Hepatocyte (in vitro differentiated cells): ENCODE measurements around the gene OR10H5. TPM values are rescaled to one million over a fixed set of nuclear protein-coding genes. Genes with fewer than 3 reads are reported as not detected.

ENCODE experiments used
- DNase-seq: peaks from one replicate; pipeline ENCODE4 v3.0.0-alpha.2; 2016; ENCODE audit warnings: low spot score
- H2AFZ ChIP-seq: fragments of 200-600 bp; sonication (generic); 2 replicates; pipeline ENCODE4 v1.6.0; 2016; ENCODE audit warnings: antibody characterized with exemption, mild to moderate bottlenecking
- H3K27ac ChIP-seq: fragments of 200-600 bp; sonication (generic); 2 replicates; pipeline ENCODE4 v1.5.1; 2016; ENCODE audit warnings: mild to moderate bottlenecking
- H3K27me3 ChIP-seq: fragments of 200-600 bp; sonication (generic); 2 replicates; pipeline ENCODE4 v1.6.1; 2016
- H3K36me3 ChIP-seq: fragments of 200-600 bp; sonication (generic); replicated peaks from 2 replicates; pipeline ENCODE4 v1.5.1; 2016; ENCODE audit warnings: low read depth; ENCODE audit not compliant: insufficient read depth
- H3K4me1 ChIP-seq: fragments of 200-600 bp; sonication (generic); 2 replicates; pipeline ENCODE4 v1.5.1; 2016; ENCODE audit warnings: mild to moderate bottlenecking, moderate library complexity; ENCODE audit not compliant: insufficient read depth
- H3K4me2 ChIP-seq: fragments of 200-600 bp; sonication (generic); 2 replicates; pipeline ENCODE4 v1.6.0; 2016
- H3K4me3 ChIP-seq: fragments of 200-600 bp; sonication (generic); 2 replicates; pipeline ENCODE4 v1.5.1; 2016; ENCODE audit warnings: mild to moderate bottlenecking
- H3K79me2 ChIP-seq: fragments of 200-600 bp; sonication (generic); 2 replicates; pipeline ENCODE4 v1.6.0; 2017; ENCODE audit warnings: mild to moderate bottlenecking
- H3K9me2 ChIP-seq: fragments of 200-600 bp; sonication (generic); replicated peaks from 2 replicates; pipeline ENCODE4 v1.6.0; 2017; ENCODE audit warnings: mild to moderate bottlenecking; ENCODE audit not compliant: insufficient read depth
- H3K9me3 ChIP-seq: fragments of 200-600 bp; sonication (generic); 2 replicates; pipeline ENCODE4 v1.5.1; 2016; ENCODE audit warnings: low read depth, mild to moderate bottlenecking
- H4K20me1 ChIP-seq: fragments of 200-600 bp; sonication (generic); 2 replicates; pipeline ENCODE4 v1.6.0; 2016; ENCODE audit warnings: mild to moderate bottlenecking; ENCODE audit not compliant: insufficient read depth, poor library complexity, severe bottlenecking
- CTCF ChIP-seq: fragments of 200-600 bp; sonication (generic); IDR thresholded peaks from 2 replicates; pipeline ENCODE4 v1.5.1; 2016; ENCODE audit warnings: antibody characterized with exemption, mild to moderate bottlenecking; ENCODE audit not compliant: poor library complexity
- EZH2 ChIP-seq: fragments of 200-600 bp; sonication (generic); IDR thresholded peaks from 2 replicates; pipeline ENCODE4 v1.6.1; 2016; ENCODE audit warnings: antibody characterized with exemption, mild to moderate bottlenecking, borderline replicate concordance
- EZH2phosphoT487 ChIP-seq: fragments of 200-600 bp; sonication (generic); IDR thresholded peaks from one replicate; pipeline ENCODE4 v1.6.1; 2018; ENCODE audit warnings: antibody characterized with exemption, mild to moderate bottlenecking, low read depth, moderate library complexity; ENCODE audit not compliant: unreplicated experiment, severe bottlenecking
- WGBS: methylation state at CpG from one replicate; pipeline ENCODE4 v1.1.6; 2016; ENCODE audit warnings: low lambda C conversion rate; ENCODE audit errors: missing lambda C conversion rate; 5-methylcytosine and 5-hydroxymethylcytosine counted together
- polyA plus RNA-seq: library from polyadenylated mRNA; unstranded; fragments of >200 nt; fragmentation: Nextera tagmentation; extraction: Ambion mirVana; gene quantifications from 2 replicates; pipeline ENCODE4 v1.2.1, GENCODE V29; 2016
- total RNA-seq: library from RNA; depleted of rRNA; stranded (reverse); fragments of >200 nt; gene quantifications from 2 replicates; pipeline ENCODE4 v1.2.3, GENCODE V29; 2014

OR10H5 gene
- total and polyA plus RNA-seq, 2 experiments from 2014 or later: not detected

DNA sequence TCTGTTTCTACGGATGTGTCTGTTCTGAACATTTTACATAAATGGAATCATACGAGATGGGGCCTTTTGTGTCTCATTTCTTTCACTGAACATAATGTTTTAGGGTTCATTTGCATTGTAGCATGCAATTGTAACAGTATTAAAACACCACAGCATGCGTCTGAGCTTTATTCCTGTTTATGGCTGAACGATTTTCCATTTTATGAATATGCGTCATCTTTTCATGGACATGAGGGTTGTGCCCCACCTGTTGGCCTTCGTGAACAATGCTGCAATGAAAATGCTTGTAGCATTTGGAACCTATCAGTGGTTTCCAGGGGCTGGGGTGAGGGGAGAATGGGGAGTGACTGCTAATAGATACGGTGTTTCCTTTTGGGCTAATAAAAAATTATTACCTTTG lies 22.9 kb downstream of the OR10H5 start:
- Histone ChIP-seq H3K4me1 (no peaks in the 10 kb centered on the region), H3K36me3 (no peaks in the 10 kb centered on the region), H3K4me2 (no peak overlapping the region), H3K9me2 (no peaks in the 10 kb centered on the region), H3K27ac (no peak overlapping the region), H4K20me1 (no peaks in the 10 kb centered on the region), H3K9me3 (no peaks in the 10 kb centered on the region), H3K79me2 (no peaks in the 10 kb centered on the region), H2AFZ (no peak overlapping the region), H3K27me3 (no peaks in the 10 kb centered on the region), H3K4me3 (no peak overlapping the region)
- 73% methylated on average over 7 of the region's 7 CpGs for WGBS
- no peak for TF ChIP-seq CTCF
- no peak for TF ChIP-seq EZH2phosphoT487
- TF ChIP-seq EZH2: no peak
- no peak for DNase-seq

DNA sequence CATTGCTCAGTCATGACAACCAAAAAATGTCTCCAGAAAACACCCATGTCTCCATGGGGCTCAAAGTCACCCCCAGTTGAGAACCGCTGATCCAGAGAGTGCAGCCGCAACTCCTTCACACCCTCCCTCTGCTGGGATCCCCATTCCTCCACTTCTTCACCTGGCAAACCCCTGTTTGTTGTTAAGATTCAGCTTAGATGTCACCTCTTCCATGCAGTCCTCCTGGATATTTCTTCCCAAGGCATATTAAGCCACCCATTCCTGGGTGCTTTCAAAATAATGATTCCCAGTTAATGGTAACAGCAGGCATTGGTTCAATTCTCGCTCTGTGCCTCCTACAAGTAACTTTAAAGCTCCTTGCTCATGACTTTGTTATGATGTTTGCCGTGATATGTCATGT lies 24.0 kb downstream of the OR10H5 start:
- TF ChIP-seq EZH2phosphoT487 (no peak), CTCF (no peak)
- Histone ChIP-seq H3K4me1 (no peaks in the 10 kb centered on the region), H3K4me3 (no peak overlapping the region), H2AFZ (no peak overlapping the region), H3K36me3 (no peaks in the 10 kb centered on the region), H3K27ac (no peak overlapping the region), H3K4me2 (no peak overlapping the region), H3K79me2 (no peaks in the 10 kb centered on the region), H3K9me2 (no peaks in the 10 kb centered on the region), H3K27me3 (no peaks in the 10 kb centered on the region), H4K20me1 (no peaks in the 10 kb centered on the region), H3K9me3 (no peaks in the 10 kb centered on the region)
- no peak for DNase-seq
- 61% methylated on average over 4 of the region's 4 CpGs for WGBS

GRCh38 chr19:15812060-15812722 lies 24.7 kb downstream of the OR10H5 start:
- Histone ChIP-seq H4K20me1 (no peaks in the 10 kb centered on the region), H3K36me3 (no peaks in the 10 kb centered on the region), H2AFZ (no peak overlapping the region), H3K27me3 (no peaks in the 10 kb centered on the region), H3K9me3 (no peaks in the 10 kb centered on the region), H3K4me3 (no peak overlapping the region), H3K4me1 (no peaks in the 10 kb centered on the region), H3K4me2 (no peak overlapping the region), H3K9me2 (no peaks in the 10 kb centered on the region), H3K79me2 (no peaks in the 10 kb centered on the region), H3K27ac (no peak overlapping the region)
- TF ChIP-seq EZH2phosphoT487 (no peak), EZH2 (no peak), CTCF (no peak)
- no peak for DNase-seq
- 56% methylated on average over 4 of the region's 6 CpGs for WGBS

DNA sequence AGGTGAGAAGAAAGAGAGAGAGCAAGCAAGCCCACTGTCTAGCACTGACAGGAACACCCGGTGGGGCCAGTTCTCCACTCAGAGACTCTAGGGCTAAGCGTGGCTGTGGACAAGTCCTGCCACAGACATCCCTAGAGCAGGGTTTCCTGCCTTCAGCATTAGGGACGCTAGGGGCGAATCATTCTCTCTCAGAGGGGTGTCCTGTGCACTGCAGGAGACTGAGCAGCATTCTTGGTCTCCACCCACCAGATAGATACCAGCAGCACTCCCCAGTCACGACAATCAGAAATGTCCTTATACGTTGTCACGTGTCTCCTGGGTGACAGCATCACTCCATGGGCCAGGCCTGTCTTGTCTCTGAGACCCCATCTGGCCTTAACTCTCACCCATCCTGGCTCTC lies 26.5 kb downstream of the OR10H5 start:
- H3K4me3 ChIP-seq: no peak overlapping the region
- H4K20me1 ChIP-seq: no peaks in the 10 kb centered on the region
- no peak overlapping the region for H3K4me2 ChIP-seq
- H3K27ac ChIP-seq: no peak overlapping the region
- no peak for DNase-seq
- 51% methylated on average over 7 of the region's 7 CpGs for WGBS
- H3K36me3 ChIP-seq: no peaks in the 10 kb centered on the region
- TF ChIP-seq EZH2phosphoT487 (no peak), EZH2 (no peak), CTCF (no peak)
- H3K79me2 ChIP-seq: no peaks in the 10 kb centered on the region
- no peaks in the 10 kb centered on the region for H3K27me3 ChIP-seq
- H2AFZ ChIP-seq: no peak overlapping the region
- no peaks in the 10 kb centered on the region for H3K9me2 ChIP-seq
- no peaks in the 10 kb centered on the region for H3K9me3 ChIP-seq
- H3K4me1 ChIP-seq: no peaks in the 10 kb centered on the region
